PFSK-1 (cell line): ENCODE data around the gene MAN1A2.

Experiments
- FOXP2 ChIP-seq: optimal IDR thresholded peaks from 2 replicates; pipeline ENCODE3; 2011; ENCODE audit warnings: borderline replicate concordance, control low read depth, inconsistent platforms; ENCODE audit not compliant: insufficient read depth; ENCODE audit errors: extremely low read length, extremely low read depth
- POLR2AphosphoS5 ChIP-seq: IDR thresholded peaks from 2 replicates; pipeline ENCODE4 v1.6.1; 2012; ENCODE audit warnings: low read depth, mild to moderate bottlenecking, control low read depth, low read length, moderate library complexity
- REST ChIP-seq, 2 experiments: IDR thresholded peaks; 2 replicates each; pipeline versions ENCODE4 v1.6.1 to v1.8.0; 2011 to 2012; ENCODE audit warnings: low read depth in 2 of 2, low read length in 2 of 2, control low read depth in 1 of 2, inconsistent platforms in 1 of 2, mild to moderate bottlenecking in 1 of 2, moderate library complexity in 1 of 2; ENCODE audit not compliant: insufficient read depth in 1 of 2
- SIN3A ChIP-seq: IDR thresholded peaks from 2 replicates; pipeline ENCODE4 v1.6.1; 2012; ENCODE audit warnings: mild to moderate bottlenecking, low read length, moderate library complexity, borderline replicate concordance; ENCODE audit not compliant: insufficient read depth
- TAF1 ChIP-seq: IDR thresholded peaks from 2 replicates; pipeline ENCODE4 v1.6.1; 2012; ENCODE audit warnings: low read length, control low read depth, borderline replicate concordance; ENCODE audit not compliant: insufficient read depth

- TF ChIP-seq POLR2AphosphoS5 (no peak), SIN3A (no peak), REST (IDR thresholded peaks at IDR 0.05; ENCODE audit: insufficient read depth in 1 of 2, low read depth in 2 of 2, low read length in 2 of 2) (no peak), TAF1 (no peak), FOXP2 (no peak)
These were observed 173.3 kb downstream of the MAN1A2 start for GRCh38 chr1:117540532-117540931.
